Tibial nerve (tissue), 4 donors: Measurements from ENCODE around the gene KSR1. TPM values are rescaled to one million over a fixed set of nuclear protein-coding genes. Genes with fewer than 3 reads are reported as not detected.
"Not testable (repeated sequence)": the region's sequence is repeated elsewhere in the genome, so short reads cannot be mapped to it uniquely, and the experiment has no call there.

Experiments used
- DNase-seq, 2 donors: peaks; one replicate each; pipeline ENCODE4 v3.0.0-alpha.2; 2019; ENCODE audit warnings: low spot score in 2 of 2
- H3K27ac ChIP-seq, 4 donors: fragments of 200-600 bp; sonication (generic) in 3 of 4; one replicate each; pipeline ENCODE4 v1.5.1; 2017 to 2019; ENCODE audit warnings: mild to moderate bottlenecking in 1 of 4
- H3K27me3 ChIP-seq, 2 donors: fragments of 200-600 bp; sonication (generic) in 1 of 2; one replicate each; pipeline versions ENCODE4 v1.5.1 to v1.6.0; 2017 to 2019
- H3K36me3 ChIP-seq, 3 donors: fragments of 200-600 bp; sonication (generic); one replicate each; pipeline ENCODE4 v1.5.1; 2018 to 2019
- H3K4me1 ChIP-seq, 4 donors: fragments of 200-600 bp; sonication (generic) in 3 of 4; one replicate each; pipeline ENCODE4 v1.5.1; 2017 to 2019
- H3K4me3 ChIP-seq, 4 donors: fragments of 200-600 bp; sonication (generic) in 3 of 4; one replicate each; pipeline ENCODE4 v1.5.1; 2017 to 2019; ENCODE audit warnings: mild to moderate bottlenecking in 1 of 4, moderate library complexity in 1 of 4
- H3K9me3 ChIP-seq, 4 donors: fragments of 200-600 bp; sonication (generic) in 3 of 4; one replicate each; pipeline ENCODE4 v1.5.1; 2017 to 2019
- CTCF ChIP-seq, 5 experiments: fragments of 200-600 bp in 3 of 5; fragments of 450-650 bp in 2 of 5; sonication (generic) in 3 of 5; IDR thresholded peaks; one replicate each; pipeline ENCODE4 v1.5.1; 2016 to 2019; ENCODE audit warnings: antibody characterized with exemption in 5 of 5, mild to moderate bottlenecking in 3 of 5, moderate library complexity in 2 of 5
- EP300 ChIP-seq, 2 donors: sonication (generic); formaldehyde crosslinking; IDR thresholded peaks; one replicate each; pipeline ENCODE4 v1.6.1; 2017; ENCODE audit warnings: antibody characterized with exemption in 2 of 2, mild to moderate bottlenecking in 1 of 2
- POLR2A ChIP-seq, 2 donors: fragments of 450-650 bp; IDR thresholded peaks; one replicate each; pipeline ENCODE4 v1.6.1; 2017; ENCODE audit warnings: antibody characterized with exemption in 2 of 2, mild to moderate bottlenecking in 2 of 2, moderate library complexity in 2 of 2
- WGBS, 2 donors: methylation state at CpG; one replicate each; pipeline ENCODE4 v1.1.5; 2018; 5-methylcytosine and 5-hydroxymethylcytosine counted together
- total RNA-seq, 4 donors: library from RNA; depleted of rRNA; stranded (reverse); fragments of >200 nt; gene quantifications; one replicate each; pipeline ENCODE4 v1.1.0, GENCODE V29; 2016

Gene KSR1
- total RNA-seq, 4 donors from 2014 or later, result 45.1 to 110 (median 54.2) TPM

- 86 to 90% methylated on average over 6 to 8 of the region's 8 CpGs for WGBS, 2 donors
- H3K9me3 ChIP-seq, result no peaks in the 10 kb centered on the region
- H3K27me3 ChIP-seq, result no peaks in the 10 kb centered on the region
- no peaks in the 10 kb centered on the region for H3K36me3 ChIP-seq
- H3K4me1 ChIP-seq, result no peaks in the 10 kb centered on the region
- no peak for TF ChIP-seq CTCF (IDR thresholded peaks at IDR 0.05)
- no peak for TF ChIP-seq EP300 (IDR thresholded peaks at IDR 0.05)
- TF ChIP-seq POLR2A (IDR thresholded peaks at IDR 0.05), result no peak
- H3K4me3 ChIP-seq, result no peak overlapping the region
- no peak for DNase-seq
- no peak overlapping the region for H3K27ac ChIP-seq
These were observed 207.8 kb downstream of the KSR1 start for GRCh38 chr17:27663936-27664605.

- no peak overlapping the region for H3K4me3 ChIP-seq
- 58 to 72% methylated on average over 2 of the region's 2 CpGs for WGBS, 2 donors
- TF ChIP-seq CTCF (IDR thresholded peaks at IDR 0.05) (no peak), POLR2A (IDR thresholded peaks at IDR 0.05) (no peak), EP300 (IDR thresholded peaks at IDR 0.05) (no peak)
- H3K27me3 ChIP-seq, result no peaks in the 10 kb centered on the region
- H3K9me3 ChIP-seq, result no peaks in the 10 kb centered on the region
- no peak for DNase-seq
- no peaks in the 10 kb centered on the region for H3K36me3 ChIP-seq
- H3K27ac ChIP-seq, result no peak overlapping the region
- no peaks in the 10 kb centered on the region for H3K4me1 ChIP-seq
These were observed 208.3 kb downstream of the KSR1 start for GRCh38 chr17:27664606-27664965.

GRCh38 chr17:27665549-27665948, 209.3 kb downstream of the KSR1 start:
- H3K36me3 ChIP-seq, result no peaks in the 10 kb centered on the region
- no peaks in the 10 kb centered on the region for H3K27me3 ChIP-seq
- no peak overlapping the region for H3K4me3 ChIP-seq
- 92 to 93% methylated on average over 4 of the region's 4 CpGs for WGBS, 2 donors
- no peak for DNase-seq
- H3K4me1 ChIP-seq, result no peaks in the 10 kb centered on the region
- no peaks in the 10 kb centered on the region for H3K9me3 ChIP-seq
- H3K27ac ChIP-seq, result no peak overlapping the region
- TF ChIP-seq EP300 (IDR thresholded peaks at IDR 0.05), result no peak
- TF ChIP-seq CTCF (IDR thresholded peaks at IDR 0.05), result no peak
- no peak for TF ChIP-seq POLR2A (IDR thresholded peaks at IDR 0.05)

- H3K36me3 ChIP-seq, H3K27me3 ChIP-seq, DNase-seq, H3K4me1 ChIP-seq, H3K4me3 ChIP-seq, H3K27ac ChIP-seq, H3K9me3 ChIP-seq: not testable (repeated sequence)
- WGBS, 2 donors, result 79 to 81% methylated on average over 6 of the region's 6 CpGs
These were observed 210.0 kb downstream of the KSR1 start for GRCh38 chr17:27666270-27666669.

- Histone ChIP-seq H3K4me3 (no peak overlapping the region), H3K27ac (no peak overlapping the region), H3K27me3 (no peaks in the 10 kb centered on the region), H3K9me3 (no peaks in the 10 kb centered on the region), H3K36me3 (no peaks in the 10 kb centered on the region), H3K4me1 (no peaks in the 10 kb centered on the region)
- 87 to 91% methylated on average over 9 to 10 of the region's 11 CpGs for WGBS, 2 donors
- TF ChIP-seq EP300 (IDR thresholded peaks at IDR 0.05), result no peak
- no peak for TF ChIP-seq POLR2A (IDR thresholded peaks at IDR 0.05)
- no peak for TF ChIP-seq CTCF (IDR thresholded peaks at IDR 0.05)
- no peak for DNase-seq
These were observed 210.7 kb downstream of the KSR1 start for GRCh38 chr17:27666831-27667560.
